HG02840 (cell line): ENCODE results near the gene RNF19B.

Experiments used
- ATAC-seq: cut with Tn5 transposase; IDR thresholded peaks from one replicate; pipeline ENCODE4 v1.9.1; 2021; ENCODE audit warnings: mild to moderate bottlenecking, moderate library complexity, moderate number of reproducible peaks; ENCODE audit not compliant: unreplicated experiment, low FRiP score

The RNF19B gene

GRCh38 chr1:32903991-32904785 is 60.4 kb downstream of the RNF19B start:
- no peak for ATAC-seq

- no peak for ATAC-seq
These were observed 62.1 kb downstream of the RNF19B start for GRCh38 chr1:32902535-32902920.

- no peak for ATAC-seq
These were observed 62.6 kb downstream of the RNF19B start for GRCh38 chr1:32901823-32902534.

- no peak for ATAC-seq
These were observed 63.4 kb downstream of the RNF19B start, which contains the start of gene TMEM54 for GRCh38 chr1:32900956-32901822. TMEM54 (minus strand) TSS chr1:32901389; CDS start chr1:32901238, 151 bp downstream.

GRCh38 chr1:32900371-32900955 is 64.1 kb downstream of the RNF19B start:
- no peak for ATAC-seq

- ATAC-seq, result no peak
These were observed 64.9 kb downstream of the RNF19B start for GRCh38 chr1:32899586-32900296.

GRCh38 chr1:32898958-32899357 is 65.7 kb downstream of the RNF19B start:
- ATAC-seq, result no peak

GRCh38 chr1:32898056-32898455 is 66.6 kb downstream of the RNF19B start:
- ATAC-seq, result no peak

- ATAC-seq, result no peak
These were observed 67.2 kb downstream of the RNF19B start for GRCh38 chr1:32897082-32898049.

- ATAC-seq, result no peak
These were observed 68.2 kb downstream of the RNF19B start for GRCh38 chr1:32896451-32896850.

- ATAC-seq, result no peak
These were observed 69.0 kb downstream of the RNF19B start for GRCh38 chr1:32895325-32896215.

GRCh38 chr1:32894681-32895080 is 69.9 kb downstream of the RNF19B start:
- no peak for ATAC-seq

GRCh38 chr1:32894019-32894600 is 70.5 kb downstream of the RNF19B start:
- ATAC-seq, result no peak

GRCh38 chr1:32893198-32894018 is 71.2 kb downstream of the RNF19B start:
- ATAC-seq, result no peak

- no peak for ATAC-seq
These were observed 72.0 kb downstream of the RNF19B start for GRCh38 chr1:32892368-32893197.

GRCh38 chr1:32891630-32892029 is 73.0 kb downstream of the RNF19B start:
- ATAC-seq, result no peak
